CD4-positive, alpha-beta T cell treated with Interferon alpha-2 for 1 hour (primary cell): ENCODE measurements around the gene IRGC.
"Not testable (repeated sequence)": the region's sequence is repeated elsewhere in the genome, so short reads cannot be mapped to it uniquely, and the experiment has no call there.

Source experiments
- DNase-seq, 2 donors: peaks; one replicate each; pipeline ENCODE4 v3.0.0-alpha.2; 2020 to 2022

IRGC gene

DNA sequence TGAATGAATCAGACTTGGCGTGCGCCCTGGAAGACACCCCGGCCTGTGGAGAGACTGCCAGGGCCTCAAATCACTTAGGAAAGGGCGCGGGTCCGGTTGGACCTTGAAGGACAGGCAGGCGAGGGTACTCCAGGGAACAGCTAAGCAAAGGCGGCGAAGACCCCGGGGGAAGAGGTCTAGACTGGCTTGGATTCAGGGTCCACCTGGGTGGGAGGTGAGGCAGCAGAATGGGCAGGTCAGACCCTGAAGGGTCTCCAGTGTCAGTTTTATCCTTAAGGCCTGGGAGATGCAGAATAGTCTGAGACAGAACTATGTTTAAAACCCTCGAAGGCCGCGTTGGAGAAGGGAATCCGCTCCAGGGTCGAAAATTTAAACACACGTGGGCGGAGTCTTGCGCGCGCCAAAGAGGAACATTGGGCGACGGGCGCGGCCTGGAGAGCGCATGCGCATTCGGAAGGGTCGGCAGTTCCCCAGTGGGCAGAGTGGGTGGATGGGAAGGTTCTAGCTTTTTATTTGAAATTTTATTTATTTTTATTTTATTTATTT lies 39.5 kb downstream of the IRGC start:
- peak; percentile 82 to 87 for DNase-seq

- DNase-seq, result no peak
These were observed 43.6 kb downstream of the IRGC start for GRCh38 chr19:43759515-43759914.

DNA sequence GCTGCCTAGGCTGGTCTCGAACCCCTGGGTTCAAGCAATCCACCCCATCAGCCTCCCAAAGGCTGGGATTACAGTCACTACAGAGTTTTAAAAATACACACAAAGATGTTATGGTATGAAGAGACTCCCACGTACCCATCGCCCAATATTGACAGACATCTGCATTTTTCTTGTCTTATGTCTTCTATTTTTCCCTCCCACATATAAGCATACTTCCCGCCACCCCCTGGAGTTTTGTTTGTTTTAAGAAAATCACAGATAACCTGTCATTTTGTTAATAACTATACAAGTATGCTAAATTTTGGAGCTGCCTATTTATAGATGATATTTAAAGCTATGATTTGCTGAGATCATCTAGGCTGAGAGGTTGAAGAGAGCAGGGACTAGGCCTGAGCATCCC lies 45.1 kb downstream of the IRGC start:
- DNase-seq, result no peak

GRCh38 chr19:43762814-43763213 lies 46.9 kb downstream of the IRGC start:
- DNase-seq, result no peak

DNA sequence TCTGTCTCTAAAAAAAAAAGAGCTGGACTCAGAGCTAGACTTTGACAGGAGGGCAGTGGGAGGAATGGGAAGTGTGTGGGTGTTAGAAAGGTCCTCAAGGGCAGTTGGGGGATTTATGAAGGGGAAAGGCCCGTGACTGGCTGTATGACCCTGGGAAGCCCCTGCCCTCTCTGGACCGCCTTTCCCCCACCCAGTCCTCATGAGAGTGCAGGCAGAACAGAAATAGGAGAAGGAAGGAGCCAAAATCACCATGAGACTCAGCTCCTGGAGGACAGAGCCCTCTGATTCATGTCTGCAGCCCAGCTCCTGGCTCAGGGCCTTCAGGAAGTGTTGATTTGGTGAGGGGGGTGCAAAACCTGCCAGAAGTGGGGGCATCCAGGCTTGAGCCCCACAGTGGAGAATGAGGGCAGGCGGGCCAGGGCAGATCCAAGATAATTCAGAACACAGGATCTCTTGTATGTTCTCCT lies 47.6 kb downstream of the IRGC start:
- DNase-seq, result no peak

DNA sequence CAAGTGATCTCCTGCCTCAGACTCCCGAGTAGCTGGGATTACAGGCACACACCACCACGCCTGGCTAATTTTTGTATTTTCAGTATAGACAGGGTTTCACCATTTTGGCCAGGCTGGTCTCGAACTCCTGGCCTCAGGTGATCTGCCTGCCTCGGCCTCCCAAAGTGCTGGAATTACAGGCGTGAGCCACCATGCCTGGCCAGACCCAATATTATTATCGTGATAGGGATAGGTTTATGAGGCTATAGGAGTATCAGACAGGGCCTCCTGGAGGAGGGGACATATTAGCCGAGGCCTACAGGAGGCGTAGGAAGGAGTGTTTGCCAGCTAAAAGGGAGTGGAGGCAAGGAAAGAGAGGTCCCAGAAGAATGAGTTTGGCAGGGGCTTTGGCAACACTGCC lies 48.8 kb downstream of the IRGC start:
- DNase-seq, result not testable (repeated sequence)

DNA sequence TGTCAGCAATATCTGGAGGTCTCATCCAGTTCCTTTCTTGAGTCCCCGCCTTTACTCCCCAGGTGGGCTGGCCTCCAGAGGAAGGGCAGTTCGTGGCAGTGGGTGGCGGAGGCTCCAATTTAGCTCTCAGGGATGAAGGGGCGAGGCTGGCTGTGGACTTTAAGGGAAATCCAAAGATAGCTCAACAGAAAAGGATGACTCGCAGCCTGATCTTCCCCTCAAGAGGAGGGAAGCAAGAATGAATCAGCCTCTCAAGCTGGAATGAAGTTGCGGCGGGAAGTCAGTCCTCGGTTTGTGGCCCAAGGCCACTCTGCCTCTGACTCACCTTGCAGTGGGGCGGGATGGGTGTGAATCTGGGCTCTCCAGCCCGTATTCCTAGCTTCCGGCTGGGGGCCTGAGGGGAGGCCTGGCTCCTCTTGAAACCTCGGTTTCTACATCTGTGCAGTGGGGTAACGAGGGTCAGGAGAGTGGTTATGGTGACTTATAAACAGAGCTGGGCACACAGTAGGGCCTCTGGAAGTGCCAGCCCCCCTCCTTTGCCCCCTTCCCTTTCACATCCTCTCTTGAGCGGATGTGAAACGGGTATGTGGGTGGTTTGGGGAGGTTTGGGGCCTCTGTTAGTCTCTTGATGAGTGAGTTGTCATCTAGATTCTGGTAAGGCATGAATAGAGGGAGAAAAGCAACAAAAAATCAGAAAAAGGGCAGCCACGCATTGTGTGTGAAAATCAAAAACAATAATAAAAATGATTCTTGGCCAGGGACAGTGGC lies 49.4 kb downstream of the IRGC start:
- peak; percentile 67 to 72 for DNase-seq

DNA sequence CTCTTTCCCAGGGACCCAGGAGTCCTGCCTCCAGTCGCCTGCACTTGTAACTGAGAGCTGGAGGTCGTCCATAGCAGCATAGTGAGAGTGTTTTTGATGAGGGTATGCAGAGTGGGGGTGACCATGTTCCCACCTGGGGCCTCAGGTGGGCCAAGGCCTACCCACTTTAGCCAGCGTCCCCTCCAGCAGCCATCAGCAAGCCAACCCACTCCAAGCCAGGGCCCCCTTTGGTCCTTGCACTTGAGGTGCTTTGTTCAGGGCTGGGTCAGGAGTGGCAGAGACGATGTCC lies 50.8 kb downstream of the IRGC start:
- DNase-seq, result no peak

DNA sequence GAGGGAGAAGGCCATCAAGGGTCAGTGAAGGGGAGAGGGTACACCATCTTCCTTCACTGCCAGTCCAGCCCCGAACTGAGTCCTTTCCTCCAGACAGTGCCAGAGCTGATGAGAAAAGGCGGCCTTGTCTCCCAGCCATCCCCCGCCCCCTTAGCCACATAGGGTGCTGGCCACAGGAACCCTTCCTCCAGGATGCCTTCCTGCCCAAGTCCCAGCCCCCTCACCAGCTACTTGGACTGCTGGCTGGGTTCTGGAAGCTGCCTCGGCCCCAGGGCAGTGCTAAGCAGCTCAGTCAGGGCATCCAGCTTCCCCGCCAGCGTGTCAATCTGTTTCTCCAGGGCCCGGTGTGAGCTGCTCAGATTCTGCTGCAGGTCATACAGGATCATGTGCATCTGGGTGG lies 51.4 kb downstream of the IRGC start:
- no peak for DNase-seq

DNA sequence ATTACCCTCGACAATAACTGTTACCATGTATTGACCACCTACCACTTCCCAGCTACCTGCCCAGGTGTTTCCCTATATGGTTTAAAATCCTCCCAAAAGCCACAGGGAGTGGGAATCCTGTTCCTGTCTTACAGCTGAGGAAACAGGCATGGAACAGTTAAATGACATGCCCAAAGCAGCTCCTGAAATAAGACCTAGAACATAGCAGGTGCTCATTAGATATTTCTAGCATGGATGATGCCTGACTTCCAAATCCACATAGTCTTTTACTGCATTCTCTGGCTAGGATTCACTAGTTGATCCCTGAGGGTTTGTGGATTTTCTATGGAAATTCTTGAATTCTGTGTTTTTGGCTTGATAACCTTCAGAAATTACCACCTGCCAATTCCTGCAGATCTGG lies 51.9 kb downstream of the IRGC start:
- no peak for DNase-seq

- DNase-seq, result no peak
These were observed 52.6 kb downstream of the IRGC start for GRCh38 chr19:43768273-43769050.

GRCh38 chr19:43769256-43769655 lies 53.4 kb downstream of the IRGC start:
- DNase-seq, result no peak
